Ascending aorta (tissue), 2 donors: ENCODE measurements around the gene CELF4. TPM values are rescaled to one million over a fixed set of nuclear protein-coding genes. Genes with fewer than 3 reads are reported as not detected.
A peak's percentile ranks its signal among the peaks of the same experiment; 100 is the strongest.

Source experiments
- DNase-seq, 2 donors: peaks; one replicate each; pipeline ENCODE4 v3.0.0-alpha.2; 2019; ENCODE audit warnings: low spot score in 2 of 2
- H3K27ac ChIP-seq, 2 donors: fragments of 200-600 bp; sonication (generic); one replicate each; pipeline ENCODE4 v1.5.1; 2016 to 2017; ENCODE audit warnings: mild to moderate bottlenecking in 1 of 2
- H3K27me3 ChIP-seq: fragments of 200-600 bp; sonication (generic); one replicate; pipeline ENCODE4 v1.5.1; 2017
- H3K36me3 ChIP-seq, 2 donors: fragments of 200-600 bp; sonication (generic); one replicate each; pipeline ENCODE4 v1.5.1; 2016
- H3K4me1 ChIP-seq, 2 donors: fragments of 200-600 bp; sonication (generic); one replicate each; pipeline ENCODE4 v1.5.1; 2016 to 2017; ENCODE audit warnings: mild to moderate bottlenecking in 1 of 2
- H3K4me3 ChIP-seq, 2 donors: fragments of 200-600 bp; sonication (generic); one replicate each; pipeline ENCODE4 v1.5.1; 2016 to 2017; ENCODE audit warnings: mild to moderate bottlenecking in 1 of 2
- H3K9me3 ChIP-seq, 2 donors: fragments of 200-600 bp; sonication (generic); one replicate each; pipeline ENCODE4 v1.5.1; 2016
- CTCF ChIP-seq, 3 experiments: fragments of 200-600 bp in 2 of 3; fragments of 450-650 bp in 1 of 3; sonication (generic) in 2 of 3; IDR thresholded peaks; one replicate each; pipeline ENCODE4 v1.5.1; 2016 to 2019; ENCODE audit warnings: antibody characterized with exemption in 3 of 3, mild to moderate bottlenecking in 1 of 3, moderate library complexity in 1 of 3
- intact Hi-C: fragments of 100-400 bp; cut with DNase I; formaldehyde crosslinking; loops from one replicate; pipeline ENCODE4 v1.15.1; 2023
- total RNA-seq: library from RNA; depleted of rRNA; stranded (reverse); fragments of >200 nt; gene quantifications from one replicate; pipeline ENCODE4 v1.1.0, GENCODE V29; 2016

The CELF4 gene
- total RNA-seq, 1 donor from 2014 or later = not detected

GRCh38 chr18:37299471-37300304 is 265.9 kb downstream of the CELF4 start:
- intact Hi-C loops = no loop called here
- no peaks in the 10 kb centered on the region for H3K27me3 ChIP-seq
- H3K4me1 ChIP-seq = peaks cover 4 to 8% of the 10 kb centered on the region in 2 donors
- TF ChIP-seq CTCF (IDR thresholded peaks at IDR 0.05) = no peak
- peak overlapping the region in 1 of 2 donors; percentile 32 for H3K27ac ChIP-seq
- H3K36me3 ChIP-seq = no peaks in the 10 kb centered on the region
- no peaks in the 10 kb centered on the region for H3K9me3 ChIP-seq
- peak; percentile 61 to 87 for DNase-seq
- no peak overlapping the region for H3K4me3 ChIP-seq

GRCh38 chr18:37298816-37299215 is 266.8 kb downstream of the CELF4 start:
- no peaks in the 10 kb centered on the region for H3K9me3 ChIP-seq
- H3K27ac ChIP-seq = peak overlapping the region in 1 of 2 donors; percentile 32
- intact Hi-C loops = no loop called here
- no peak overlapping the region for H3K4me3 ChIP-seq
- no peak for DNase-seq
- no peaks in the 10 kb centered on the region for H3K27me3 ChIP-seq
- peaks cover 4 to 8% of the 10 kb centered on the region in 2 donors for H3K4me1 ChIP-seq
- no peak for TF ChIP-seq CTCF (IDR thresholded peaks at IDR 0.05)
- no peaks in the 10 kb centered on the region for H3K36me3 ChIP-seq

GRCh38 chr18:37297106-37297505 is 268.5 kb downstream of the CELF4 start:
- H3K36me3 ChIP-seq = no peaks in the 10 kb centered on the region
- H3K9me3 ChIP-seq = no peaks in the 10 kb centered on the region
- H3K27me3 ChIP-seq = no peaks in the 10 kb centered on the region
- no peak overlapping the region for H3K27ac ChIP-seq
- TF ChIP-seq CTCF (IDR thresholded peaks at IDR 0.05) = no peak
- peaks cover 4 to 8% of the 10 kb centered on the region in 2 donors for H3K4me1 ChIP-seq
- DNase-seq = no peak
- intact Hi-C loops = no loop called here
- no peak overlapping the region for H3K4me3 ChIP-seq

DNA sequence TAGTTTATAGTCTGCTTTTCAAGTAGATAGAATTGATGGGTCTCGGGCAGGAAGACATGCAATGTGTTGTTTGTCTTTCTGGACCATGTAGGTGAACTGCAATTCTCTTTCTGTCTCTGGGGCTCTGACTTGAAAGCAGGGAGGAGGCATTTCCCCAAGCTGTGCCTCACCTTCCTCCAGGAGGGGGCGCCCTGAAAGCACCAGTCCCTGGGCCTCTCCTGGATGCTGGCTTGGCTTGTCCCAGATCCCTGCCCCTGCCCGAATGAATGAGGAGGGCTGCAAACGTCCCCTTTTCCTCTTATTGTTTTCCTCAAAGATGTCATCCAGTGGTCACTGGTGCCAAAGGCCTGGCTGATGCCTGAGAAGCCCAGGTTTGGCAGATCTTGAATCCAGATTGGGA is 270.6 kb downstream of the CELF4 start:
- H3K27ac ChIP-seq = no peak overlapping the region
- no peaks in the 10 kb centered on the region for H3K27me3 ChIP-seq
- H3K4me3 ChIP-seq = no peak overlapping the region
- intact Hi-C loops = no loop called here
- no peaks in the 10 kb centered on the region for H3K9me3 ChIP-seq
- TF ChIP-seq CTCF (IDR thresholded peaks at IDR 0.05) = no peak
- no peaks in the 10 kb centered on the region for H3K36me3 ChIP-seq
- no peak for DNase-seq
- H3K4me1 ChIP-seq = peaks cover 4 to 8% of the 10 kb centered on the region in 2 donors

DNA sequence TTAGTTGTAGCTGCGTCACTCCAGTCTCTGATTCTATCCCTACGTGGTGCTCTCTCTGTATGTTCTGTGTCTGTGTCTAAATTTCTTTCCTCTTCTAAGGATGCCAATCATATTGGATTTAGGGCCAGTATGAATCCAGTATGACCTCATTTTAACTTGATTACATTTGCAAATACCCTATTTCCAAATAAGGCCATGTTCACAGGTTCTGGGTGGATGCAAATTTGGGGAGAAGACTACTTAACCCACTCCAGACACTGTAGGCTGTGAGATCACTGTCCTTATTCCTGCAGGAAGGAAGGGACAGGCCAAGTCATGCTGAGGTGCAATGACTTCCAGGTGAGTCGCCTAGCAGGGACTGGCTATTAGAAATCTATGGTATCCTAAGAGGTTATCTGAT is 272.2 kb downstream of the CELF4 start:
- TF ChIP-seq CTCF (IDR thresholded peaks at IDR 0.05) = no peak
- H3K36me3 ChIP-seq = no peaks in the 10 kb centered on the region
- no peaks in the 10 kb centered on the region for H3K27me3 ChIP-seq
- no peaks in the 10 kb centered on the region for H3K9me3 ChIP-seq
- no peak overlapping the region for H3K4me3 ChIP-seq
- H3K4me1 ChIP-seq = no peaks in the 10 kb centered on the region
- DNase-seq = no peak
- intact Hi-C loops = no loop called here
- H3K27ac ChIP-seq = no peak overlapping the region
